Lung microvascular endothelial cell (primary cell): Measurements from ENCODE around the gene DGKI. TPM values are rescaled to one million over a fixed set of nuclear protein-coding genes. Genes with fewer than 3 reads are reported as not detected.
"Not testable (repeated sequence)": the region's sequence is repeated elsewhere in the genome, so short reads cannot be mapped to it uniquely, and the experiment has no call there.

ENCODE experiments used
- DNase-seq, 2 donors: peaks; one replicate each; pipeline versions ENCODE4 v3.0.0 to v3.0.0-alpha.2; 2010; ENCODE audit warnings: low read depth in 2 of 2
- total RNA-seq: library from RNA; depleted of rRNA; stranded (reverse); fragments of >200 nt; gene quantifications from 2 replicates; pipeline ENCODE4 v1.2.1, GENCODE V29; 2014

DGKI gene
- total RNA-seq, 1 donor from 2014 or later: 2.6 TPM

DNA sequence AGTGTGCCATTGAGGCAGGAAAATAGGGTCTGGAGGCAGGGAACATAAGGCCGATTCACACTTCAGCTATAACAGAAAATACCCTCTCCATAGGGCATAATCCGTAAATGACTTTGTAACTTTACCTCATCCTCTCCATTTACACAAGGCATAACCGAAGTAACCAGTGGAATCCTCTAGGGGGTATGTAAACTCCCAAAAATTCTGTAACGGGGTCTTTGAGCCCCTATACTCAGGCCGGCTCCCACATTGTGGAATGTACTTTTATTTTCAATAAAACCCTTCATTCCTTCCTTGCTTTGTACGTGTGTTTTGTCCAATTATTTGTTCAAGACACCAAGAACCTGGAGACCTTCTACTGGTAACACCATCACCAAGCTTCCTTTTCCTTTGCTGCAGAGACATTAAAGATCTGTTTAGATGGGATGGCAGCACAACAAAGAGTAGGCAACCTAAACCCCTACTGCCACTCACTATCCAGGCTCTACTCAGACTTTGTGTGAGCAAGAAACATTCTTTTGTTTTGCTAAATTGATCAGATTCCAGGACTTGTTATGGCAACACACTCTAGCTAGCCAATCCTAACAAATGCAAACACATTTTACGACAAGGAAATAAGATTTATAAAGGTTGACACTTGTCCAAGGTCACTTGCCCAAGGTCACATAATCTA, 99.3 kb downstream of the DGKI start:
- DNase-seq: peak in 1 of 2 donors; percentile 47

GRCh38 chr7:137743021-137743420, 103.8 kb downstream of the DGKI start:
- DNase-seq: no peak

- DNase-seq: no peak
These were observed 104.7 kb downstream of the DGKI start for GRCh38 chr7:137742051-137742450.

- no peak for DNase-seq
These were observed 105.3 kb downstream of the DGKI start for GRCh38 chr7:137741443-137741842.

DNA sequence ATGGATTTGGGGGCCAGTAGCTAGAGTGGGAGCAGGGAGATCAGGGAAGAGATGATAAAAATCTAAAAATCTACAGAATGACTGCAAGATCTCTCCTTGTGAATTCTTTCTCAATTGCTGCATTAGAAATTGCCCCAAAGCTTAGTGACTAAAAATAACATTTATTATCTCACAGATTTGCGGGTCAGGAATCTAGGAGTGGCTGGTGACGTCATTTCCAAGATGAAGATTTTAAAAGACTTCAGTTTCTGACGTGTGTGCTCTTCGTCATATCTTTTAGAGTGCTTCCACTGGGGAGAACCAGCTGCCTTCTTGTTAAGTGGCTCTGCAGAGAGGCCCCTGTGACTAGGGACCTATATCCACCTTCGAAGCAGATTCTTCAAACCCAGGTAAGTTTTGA, 112.6 kb downstream of the DGKI start:
- DNase-seq: no peak

DNA sequence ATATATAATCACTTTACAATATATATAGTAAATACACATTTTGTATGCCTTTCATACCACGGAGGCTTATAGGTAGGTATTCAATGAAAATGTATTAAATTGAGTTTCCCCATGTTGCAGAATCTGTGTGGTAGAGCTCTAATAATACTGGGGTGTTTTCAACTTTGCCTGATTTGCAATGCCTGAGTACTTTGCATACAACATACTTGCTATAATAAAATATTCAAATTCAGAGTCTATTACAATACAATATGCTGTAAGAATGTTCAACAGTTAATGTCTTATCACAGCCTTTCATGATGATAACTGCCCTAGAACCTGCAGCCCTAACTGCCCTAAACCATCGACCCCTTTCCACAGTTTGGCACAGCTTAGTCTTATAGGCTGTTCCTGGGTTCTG, 114.6 kb downstream of the DGKI start:
- no peak for DNase-seq

- peak in 1 of 2 donors; percentile 47 for DNase-seq
These were observed 115.3 kb downstream of the DGKI start for GRCh38 chr7:137731436-137731835.

GRCh38 chr7:137728426-137728825, 118.3 kb downstream of the DGKI start:
- DNase-seq: no peak

GRCh38 chr7:137727413-137727812, 119.4 kb downstream of the DGKI start:
- DNase-seq: no peak

- DNase-seq: no peak
These were observed 128.4 kb downstream of the DGKI start for GRCh38 chr7:137718355-137718754.

DNA sequence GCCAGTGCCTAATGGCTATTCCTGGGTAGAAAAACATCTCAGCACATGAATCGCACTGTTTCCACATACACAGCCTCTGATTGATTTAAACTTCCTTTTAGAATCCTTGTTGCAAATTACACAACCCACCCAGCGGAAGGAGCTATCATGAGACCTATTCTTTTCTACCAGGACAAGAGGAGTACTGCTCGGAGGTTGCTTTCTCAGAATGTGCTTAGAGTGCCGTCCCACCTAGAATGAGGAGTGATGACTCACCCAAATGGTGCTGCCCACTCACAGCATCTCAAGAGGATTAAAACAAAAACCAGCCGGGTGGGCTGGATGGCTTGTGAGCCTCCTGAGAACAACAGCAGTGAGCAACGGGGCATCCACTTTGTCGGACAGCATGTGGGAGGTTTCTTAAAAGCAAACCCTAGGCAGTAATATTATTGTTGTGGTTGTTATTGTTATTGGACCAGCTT, 128.9 kb downstream of the DGKI start:
- DNase-seq: peak in 1 of 2 donors; percentile 80

DNA sequence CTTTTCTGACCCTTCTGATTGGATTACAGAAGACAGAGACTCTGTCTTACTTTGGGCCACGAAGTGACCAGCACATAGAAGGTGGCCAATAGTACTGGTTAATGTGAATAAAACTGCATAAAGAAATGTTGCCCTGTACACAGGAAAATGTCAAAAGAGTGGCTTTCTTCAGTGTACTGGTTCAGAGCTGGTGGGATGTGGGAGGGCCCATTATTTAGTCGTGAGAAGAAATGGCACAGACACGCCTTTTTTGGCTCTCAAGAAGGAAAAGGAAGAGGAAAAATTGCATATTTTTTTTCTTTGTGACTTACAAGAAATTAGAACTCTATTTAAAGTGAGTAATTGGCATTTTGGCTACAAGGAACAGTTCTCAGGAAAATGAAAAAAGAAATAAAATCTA, 129.7 kb downstream of the DGKI start:
- peak in 1 of 2 donors; percentile 53 for DNase-seq

DNA sequence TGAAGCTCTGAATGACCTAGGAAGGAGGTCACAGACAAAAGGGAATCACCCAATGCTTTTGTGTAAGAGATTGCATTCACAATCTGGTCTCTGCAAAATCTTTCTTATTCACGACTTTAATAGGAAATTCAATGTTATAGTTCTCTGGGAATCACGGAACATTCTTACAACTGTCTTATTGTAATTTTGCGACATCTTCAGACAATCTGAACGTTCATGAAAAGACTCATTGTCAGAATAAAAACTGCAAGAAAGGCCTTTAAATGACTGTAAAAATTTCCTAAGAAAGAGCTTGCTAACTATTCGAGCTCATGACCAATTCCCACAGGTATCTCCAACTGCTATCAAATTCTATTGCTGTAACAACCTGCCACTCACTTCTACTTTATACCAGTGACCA, 130.7 kb downstream of the DGKI start:
- DNase-seq: no peak

DNA sequence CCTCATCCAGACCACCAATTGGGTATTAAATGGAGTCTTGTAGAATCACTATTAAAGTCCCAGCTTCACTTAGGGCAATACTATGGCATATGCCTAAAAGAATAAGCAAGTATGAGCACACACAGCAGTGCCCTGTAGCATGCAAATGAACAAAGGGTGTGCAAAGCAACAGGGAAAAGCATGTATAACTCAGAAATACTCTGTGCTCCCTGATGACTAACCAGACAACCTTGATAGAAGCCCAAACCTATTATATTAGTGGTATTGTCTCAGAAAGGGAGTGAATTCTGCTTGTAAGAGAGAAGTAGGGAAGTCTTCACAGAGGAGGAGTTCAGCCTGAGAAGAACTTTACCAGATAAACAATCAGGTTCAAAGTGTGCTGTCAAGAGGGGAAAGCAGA, 131.2 kb downstream of the DGKI start:
- no peak for DNase-seq

GRCh38 chr7:137715121-137715520, 131.7 kb downstream of the DGKI start:
- no peak for DNase-seq

DNA sequence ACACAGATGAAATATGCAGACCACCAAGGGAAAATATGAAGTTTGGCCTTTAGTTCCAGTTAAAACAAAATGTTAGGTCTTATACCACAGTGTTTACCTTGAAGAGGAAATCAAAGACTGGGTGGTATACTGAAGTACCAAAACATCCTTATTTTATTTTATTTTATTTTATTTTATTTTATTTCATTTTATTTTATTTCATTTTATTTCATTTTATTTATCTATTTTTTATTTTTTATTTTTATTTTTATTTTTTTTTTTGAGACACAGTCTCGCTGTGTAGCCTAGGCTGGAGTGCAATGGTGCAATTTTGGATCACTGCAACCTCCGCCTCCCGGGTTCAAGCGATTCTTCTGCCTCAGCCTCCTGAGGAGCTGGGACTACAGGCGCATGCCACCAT, 140.4 kb downstream of the DGKI start:
- not testable (repeated sequence) for DNase-seq

DNA sequence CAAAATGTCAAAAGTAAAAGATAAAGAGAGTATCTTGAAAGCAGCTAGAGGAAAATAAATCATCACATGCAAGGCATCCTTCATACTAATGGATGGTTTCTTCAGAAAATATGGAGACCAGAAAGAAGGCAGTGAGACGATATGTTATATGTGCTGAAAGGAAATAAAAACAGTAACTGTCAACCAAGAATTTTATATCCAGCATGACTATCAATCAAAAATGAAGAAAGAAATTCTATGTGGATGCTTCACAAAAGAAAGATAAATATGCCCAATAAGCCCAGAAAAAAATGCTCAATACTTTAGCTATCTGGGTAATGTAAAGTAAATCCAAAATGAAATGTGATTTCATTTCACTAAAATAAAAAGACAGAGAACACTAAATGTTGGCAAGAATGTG, 142.1 kb downstream of the DGKI start:
- DNase-seq: no peak

- no peak for DNase-seq
These were observed 143.3 kb downstream of the DGKI start for GRCh38 chr7:137703291-137704010.

GRCh38 chr7:137696988-137697387, 149.8 kb downstream of the DGKI start:
- peak in 1 of 2 donors; percentile 87 for DNase-seq

DNA sequence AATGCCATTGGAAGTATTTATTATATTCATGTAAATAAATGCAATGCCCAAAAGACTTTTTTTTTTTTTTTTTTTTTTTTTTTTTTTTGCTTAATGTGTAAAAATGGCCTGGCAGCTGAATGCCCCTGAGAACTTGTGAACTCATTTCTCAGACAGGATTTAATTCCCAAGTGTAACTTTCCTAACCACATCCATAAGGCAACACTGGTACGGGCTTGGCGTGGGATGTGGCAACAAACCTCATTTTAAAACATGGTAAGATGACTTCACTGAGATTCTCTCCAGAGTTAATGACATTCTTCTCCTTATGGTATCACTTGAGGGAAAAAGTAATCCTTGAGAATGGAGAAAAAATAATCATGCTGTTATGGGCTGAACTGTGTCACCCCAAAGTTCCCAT, 150.4 kb downstream of the DGKI start:
- no peak for DNase-seq

- DNase-seq: peak; percentile 76 to 96
These were observed 150.8 kb downstream of the DGKI start for GRCh38 chr7:137695942-137696341.

DNA sequence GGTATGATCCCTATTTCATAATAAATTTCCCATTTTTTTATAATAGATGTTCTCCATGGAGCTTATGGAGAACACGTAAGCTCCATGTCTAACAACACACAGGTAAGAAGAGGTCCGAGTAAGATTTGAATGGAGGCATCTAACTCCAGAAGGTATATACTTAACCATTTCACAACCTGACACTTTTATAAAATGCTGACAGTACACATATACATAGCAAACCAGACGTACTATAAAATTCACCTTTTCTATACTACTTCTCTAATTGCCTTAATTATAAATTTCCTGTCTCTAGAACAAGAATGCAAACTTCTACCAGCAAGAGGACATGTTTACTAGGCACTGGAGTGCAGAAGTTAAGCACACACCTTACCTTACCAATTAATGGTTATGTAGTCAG, 151.3 kb downstream of the DGKI start:
- DNase-seq: no peak

DNA sequence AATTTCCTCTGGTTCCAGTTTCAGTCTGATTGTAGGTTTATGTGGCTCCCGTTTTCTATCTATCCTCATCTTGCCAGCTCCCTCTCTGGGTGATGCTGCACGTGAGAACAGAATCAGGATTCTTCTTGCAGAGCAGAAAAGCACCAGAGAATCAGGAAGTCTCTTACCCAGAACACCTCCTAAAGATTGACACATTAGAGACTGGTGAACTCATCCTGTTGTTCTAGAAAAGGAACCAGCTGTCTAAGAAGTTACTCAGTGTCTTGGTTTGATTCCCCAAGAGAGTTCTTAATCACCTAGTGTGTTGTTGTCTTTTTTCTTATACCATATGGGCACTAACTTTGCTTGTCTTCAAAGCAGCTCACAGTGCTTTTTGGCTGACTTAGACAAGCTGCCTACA, 152.4 kb downstream of the DGKI start:
- peak in 1 of 2 donors; percentile 66 for DNase-seq
